CD14-positive monocyte (primary cell): ENCODE results near the gene STK4. TPM values are rescaled to one million over a fixed set of nuclear protein-coding genes. Genes with fewer than 3 reads are reported as not detected.

Experiments
- DNase-seq, 3 donors: peaks; one replicate each; pipeline ENCODE4 v3.0.0-alpha.2; 2011 to 2022
- H2AFZ ChIP-seq: 2 replicates; pipeline ENCODE4 v1.6.0; 2012; ENCODE audit warnings: mild to moderate bottlenecking, low read depth, low read length, inconsistent platforms; ENCODE audit not compliant: insufficient read depth, poor library complexity, severe bottlenecking
- H3K27ac ChIP-seq, 2 donors: 1 replicate in 1 of 2; 2 replicates in 1 of 2; pipeline ENCODE4 v1.5.1; 2012 to 2013; ENCODE audit warnings: low read length in 2 of 2, control low read depth in 1 of 2, inconsistent platforms in 1 of 2, low read depth in 1 of 2, mild to moderate bottlenecking in 1 of 2
- H3K27me3 ChIP-seq, 2 donors: one replicate each; pipeline versions ENCODE4 v1.6.0 to v1.6.1; 2011 to 2013; ENCODE audit warnings: low read length in 2 of 2; ENCODE audit not compliant: control insufficient read depth in 2 of 2, insufficient read depth in 2 of 2
- H3K36me3 ChIP-seq, 2 donors: replicated peaks in 1 of 2; 1 replicate in 1 of 2; 2 replicates in 1 of 2; pipeline versions ENCODE4 v1.5.1 to v1.6.1; 2012 to 2013; ENCODE audit warnings: low read length in 2 of 2, control low read depth in 1 of 2, inconsistent platforms in 1 of 2, mild to moderate bottlenecking in 1 of 2; ENCODE audit not compliant: insufficient read depth in 2 of 2, control insufficient read depth in 1 of 2
- H3K4me1 ChIP-seq, 2 donors: 1 replicate in 1 of 2; 2 replicates in 1 of 2; pipeline versions ENCODE4 v1.5.1 to v1.6.1; 2012 to 2013; ENCODE audit warnings: low read length in 2 of 2, control low read depth in 1 of 2, inconsistent platforms in 1 of 2, mild to moderate bottlenecking in 1 of 2, moderate library complexity in 1 of 2; ENCODE audit not compliant: insufficient read depth in 2 of 2, control insufficient read depth in 1 of 2
- H3K4me2 ChIP-seq: replicated peaks from 2 replicates; pipeline ENCODE3; 2012; ENCODE audit warnings: low read length, moderate library complexity, mild to moderate bottlenecking; ENCODE audit not compliant: poor library complexity, severe bottlenecking; ENCODE audit errors: extremely low read depth
- H3K4me3 ChIP-seq, 3 experiments: fragments of 200-600 bp in 1 of 3; sonication (generic) in 1 of 3; replicated peaks in 1 of 3; 1 replicate in 2 of 3; 2 replicates in 1 of 3; pipeline ENCODE4 v1.5.1; 2011 to 2013; ENCODE audit warnings: low read length in 3 of 3, mild to moderate bottlenecking in 3 of 3, control low read depth in 2 of 3, low read depth in 2 of 3, inconsistent platforms in 1 of 3, moderate library complexity in 1 of 3
- H3K79me2 ChIP-seq: 2 replicates; pipeline ENCODE4 v1.6.0; 2012; ENCODE audit warnings: mild to moderate bottlenecking, control low read depth, inconsistent platforms, low read length, moderate library complexity; ENCODE audit not compliant: insufficient read depth
- H3K9ac ChIP-seq: 2 replicates; pipeline ENCODE4 v1.6.0; 2017; ENCODE audit warnings: low read length, mild to moderate bottlenecking; ENCODE audit not compliant: insufficient read depth, poor library complexity, severe bottlenecking
- H3K9me3 ChIP-seq, 2 donors: replicated peaks in 1 of 2; 1 replicate in 1 of 2; 2 replicates in 1 of 2; pipeline versions ENCODE4 v1.5.1 to v1.6.1; 2012 to 2013; ENCODE audit warnings: low read length in 2 of 2, control low read depth in 1 of 2; ENCODE audit not compliant: control insufficient read depth in 1 of 2, insufficient read depth in 1 of 2
- H4K20me1 ChIP-seq: 2 replicates; pipeline ENCODE4 v1.6.0; 2012; ENCODE audit warnings: mild to moderate bottlenecking, low read length, control low read depth, moderate library complexity; ENCODE audit not compliant: insufficient read depth
- H3K27ac Mint-ChIP-seq, 7 donors: one replicate each; pipeline ENCODE4 v1.8.0; 2020; ENCODE audit warnings: mild to moderate bottlenecking in 7 of 7, mixed read lengths in 7 of 7, moderate library complexity in 6 of 7, inconsistent platforms in 2 of 7
- H3K27me3 Mint-ChIP-seq, 3 donors: one replicate each; pipeline ENCODE4 v1.8.0; 2021 to 2022; ENCODE audit warnings: low read depth in 3 of 3, mild to moderate bottlenecking in 3 of 3, mixed read lengths in 3 of 3, moderate library complexity in 3 of 3, inconsistent platforms in 1 of 3
- H3K36me3 Mint-ChIP-seq, 2 donors: one replicate each; pipeline ENCODE4 v1.8.0; 2020; ENCODE audit warnings: mixed read lengths in 2 of 2, inconsistent platforms in 1 of 2, mild to moderate bottlenecking in 1 of 2
- H3K4me1 Mint-ChIP-seq: one replicate; pipeline ENCODE4 v1.8.0; 2020; ENCODE audit warnings: mild to moderate bottlenecking, mixed read lengths
- H3K4me3 Mint-ChIP-seq, 2 donors: one replicate each; pipeline ENCODE4 v1.8.0; 2020; ENCODE audit warnings: mild to moderate bottlenecking in 2 of 2, mixed read lengths in 2 of 2, moderate library complexity in 1 of 2
- H3K9me3 Mint-ChIP-seq, 7 donors: one replicate each; pipeline ENCODE4 v1.8.0; 2020 to 2022; ENCODE audit warnings: mixed read lengths in 7 of 7, mild to moderate bottlenecking in 6 of 7, moderate library complexity in 6 of 7, inconsistent platforms in 2 of 7
- CTCF ChIP-seq: fragments of 200-600 bp; IDR thresholded peaks from one replicate; pipeline ENCODE4 v1.8.0; 2022; ENCODE audit warnings: antibody characterized with exemption, mild to moderate bottlenecking
- WGBS: methylation state at CpG from one replicate; pipeline ENCODE4 v1.1.5; 2013; ENCODE audit warnings: missing lambda C conversion rate; ENCODE audit not compliant: insufficient coverage; 5-methylcytosine and 5-hydroxymethylcytosine counted together
- intact Hi-C, 2 donors: fragments of 100-400 bp; cut with micrococcal nuclease; formaldehyde crosslinking; loops; one replicate each; pipeline versions ENCODE4 v1.15.0 to v1.15.1; 2023
- polyA plus RNA-seq, 3 donors: library from polyadenylated mRNA; depleted of rRNA in 1 of 3; unstranded in 2 of 3; stranded (reverse) in 1 of 3; fragments of 300-500 nt in 2 of 3; fragments of >200 nt in 1 of 3; fragmentation: Illumina TruSeq in 2 of 3; gene quantifications; 1 replicate in 2 of 3; 2 replicates in 1 of 3; pipeline ENCODE4 v1.2.3, GENCODE V29; 2012 to 2021

The STK4 gene
- polyA plus RNA-seq, 3 donors: 53.0 to 123 (median 69.9) TPM

GRCh38 chr20:44954211-44954610 is 12.1 kb upstream of the STK4 start:
- Mint-ChIP-seq H3K27ac (peak overlapping the region in 1 of 7 donors; percentile 26), H3K4me3 (no peak overlapping the region), H3K36me3 (peaks cover 69 to 80% of the 10 kb centered on the region in 2 donors), H3K9me3 (no peaks in the 10 kb centered on the region), H3K27me3 (no peaks in the 10 kb centered on the region), H3K4me1 (peaks cover 35% of the 10 kb centered on the region)
- H3K9me3 ChIP-seq: no peaks in the 10 kb centered on the region
- H2AFZ ChIP-seq: no peak overlapping the region
- no peaks in the 10 kb centered on the region for H3K27me3 ChIP-seq
- intact Hi-C loops: no loop called here
- no peak overlapping the region for H3K4me2 ChIP-seq
- peaks cover 51 to 72% of the 10 kb centered on the region in 2 donors for H3K36me3 ChIP-seq
- peaks cover 19% of the 10 kb centered on the region for H3K79me2 ChIP-seq
- no peak for TF ChIP-seq CTCF
- no peak overlapping the region for H3K4me3 ChIP-seq
- H4K20me1 ChIP-seq: peaks cover 11% of the 10 kb centered on the region
- no peak overlapping the region for H3K27ac ChIP-seq
- DNase-seq: no peak
- H3K9ac ChIP-seq: no peak overlapping the region
- H3K4me1 ChIP-seq: peaks cover 11 to 15% of the 10 kb centered on the region in 2 donors
- WGBS: 90% methylated on average over 2 of the region's 5 CpGs

- no peak overlapping the region for H3K9ac ChIP-seq
- no CpG with 5 or more reads among the region's 4 CpGs for WGBS
- Mint-ChIP-seq H3K27ac (peak overlapping the region in 4 of 7 donors; percentile 19 to 60 (median 46)), H3K4me3 (no peak overlapping the region), H3K36me3 (peaks cover 62 to 72% of the 10 kb centered on the region in 2 donors), H3K27me3 (no peaks in the 10 kb centered on the region), H3K4me1 (peaks cover 41% of the 10 kb centered on the region), H3K9me3 (no peaks in the 10 kb centered on the region)
- peaks cover 43 to 62% of the 10 kb centered on the region in 2 donors for H3K36me3 ChIP-seq
- no peak overlapping the region for H2AFZ ChIP-seq
- H3K4me1 ChIP-seq: peaks cover 18 to 21% of the 10 kb centered on the region in 2 donors
- no peaks in the 10 kb centered on the region for H3K27me3 ChIP-seq
- H4K20me1 ChIP-seq: peaks cover 14% of the 10 kb centered on the region
- H3K4me2 ChIP-seq: no peak overlapping the region
- peaks cover 30% of the 10 kb centered on the region for H3K79me2 ChIP-seq
- TF ChIP-seq CTCF: no peak
- no peaks in the 10 kb centered on the region for H3K9me3 ChIP-seq
- no peak overlapping the region for H3K4me3 ChIP-seq
- H3K27ac ChIP-seq: no peak overlapping the region
- intact Hi-C loops: loop anchor here in 1 of 2 donors (5.0 kb wide), 1 partner anchor 42 kb away; no protein-coding TSS in a partner anchor
- DNase-seq: no peak
These were observed 11.0 kb upstream of the STK4 start for GRCh38 chr20:44955270-44955669.
